LNCaP clone FGC (cell line): ENCODE results near the gene AZU1.

Source experiments
- DNase-seq: peaks from one replicate; pipeline ENCODE4 v3.0.0-alpha.2; 2011; ENCODE audit warnings: low read depth
- H3K4me3 ChIP-seq: 2 replicates; pipeline ENCODE4 v1.5.1; 2011; ENCODE audit warnings: mild to moderate bottlenecking, low read depth, low read length, control low read depth
- TF ChIP-seq, protein P1 (sequence below): IDR thresholded peaks from 2 replicates; pipeline ENCODE4 v1.5.1; 2012; ENCODE audit warnings: mild to moderate bottlenecking; ENCODE audit not compliant: control insufficient read depth, insufficient read depth; ENCODE audit errors: extremely low read depth

AZU1 gene

DNA sequence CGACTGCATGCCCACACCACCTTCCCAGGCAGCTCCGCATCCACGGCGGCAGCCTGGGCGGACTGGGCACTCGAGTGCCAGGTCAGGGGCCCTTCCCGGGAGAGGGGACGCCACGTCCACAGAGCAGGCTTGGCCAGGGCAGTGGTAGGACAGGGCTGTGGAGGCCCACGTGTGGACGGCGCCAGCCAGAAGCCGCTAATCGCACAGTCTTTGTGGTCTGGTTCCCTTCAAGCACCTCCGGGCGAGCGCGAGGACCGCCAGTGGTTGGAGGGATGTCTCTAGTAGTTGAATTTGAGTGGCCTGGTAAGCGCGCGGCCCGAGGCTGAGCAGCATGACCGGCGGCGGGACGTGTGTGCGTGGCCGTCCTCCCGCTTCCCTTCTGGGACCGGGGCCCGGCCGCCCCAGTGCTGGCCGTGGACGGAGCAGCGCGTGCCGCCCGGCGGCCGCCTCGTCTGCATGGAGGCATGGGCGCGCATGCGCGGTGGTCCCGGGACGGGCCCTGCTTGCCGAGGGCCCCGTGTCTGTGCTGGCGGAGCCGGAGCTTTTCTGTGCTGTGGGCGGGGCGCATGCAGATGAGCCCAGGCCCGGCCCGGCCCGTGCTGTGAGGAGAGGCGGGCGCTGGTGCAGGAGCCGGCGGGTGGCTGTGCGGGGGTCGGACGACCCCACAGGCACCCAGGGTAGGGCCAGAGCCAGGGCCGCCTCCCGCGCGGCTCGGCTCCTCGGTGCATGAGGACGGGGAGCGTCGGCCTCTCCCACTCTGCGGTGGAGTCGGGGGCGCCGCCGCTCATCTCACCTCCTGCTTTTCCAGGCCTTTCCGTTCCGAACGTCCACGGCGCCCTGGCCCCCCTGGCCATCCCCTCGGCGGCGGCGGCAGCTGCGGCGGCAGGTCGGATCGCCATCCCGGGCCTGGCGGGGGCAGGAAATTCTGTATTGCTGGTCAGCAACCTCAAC, 21.8 kb upstream of the AZU1 start:
- TF ChIP-seq, protein P1, sequence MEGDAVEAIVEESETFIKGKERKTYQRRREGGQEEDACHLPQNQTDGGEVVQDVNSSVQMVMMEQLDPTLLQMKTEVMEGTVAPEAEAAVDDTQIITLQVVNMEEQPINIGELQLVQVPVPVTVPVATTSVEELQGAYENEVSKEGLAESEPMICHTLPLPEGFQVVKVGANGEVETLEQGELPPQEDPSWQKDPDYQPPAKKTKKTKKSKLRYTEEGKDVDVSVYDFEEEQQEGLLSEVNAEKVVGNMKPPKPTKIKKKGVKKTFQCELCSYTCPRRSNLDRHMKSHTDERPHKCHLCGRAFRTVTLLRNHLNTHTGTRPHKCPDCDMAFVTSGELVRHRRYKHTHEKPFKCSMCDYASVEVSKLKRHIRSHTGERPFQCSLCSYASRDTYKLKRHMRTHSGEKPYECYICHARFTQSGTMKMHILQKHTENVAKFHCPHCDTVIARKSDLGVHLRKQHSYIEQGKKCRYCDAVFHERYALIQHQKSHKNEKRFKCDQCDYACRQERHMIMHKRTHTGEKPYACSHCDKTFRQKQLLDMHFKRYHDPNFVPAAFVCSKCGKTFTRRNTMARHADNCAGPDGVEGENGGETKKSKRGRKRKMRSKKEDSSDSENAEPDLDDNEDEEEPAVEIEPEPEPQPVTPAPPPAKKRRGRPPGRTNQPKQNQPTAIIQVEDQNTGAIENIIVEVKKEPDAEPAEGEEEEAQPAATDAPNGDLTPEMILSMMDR = no peak
- no peak for DNase-seq
- no peak overlapping the region for H3K4me3 ChIP-seq

DNA sequence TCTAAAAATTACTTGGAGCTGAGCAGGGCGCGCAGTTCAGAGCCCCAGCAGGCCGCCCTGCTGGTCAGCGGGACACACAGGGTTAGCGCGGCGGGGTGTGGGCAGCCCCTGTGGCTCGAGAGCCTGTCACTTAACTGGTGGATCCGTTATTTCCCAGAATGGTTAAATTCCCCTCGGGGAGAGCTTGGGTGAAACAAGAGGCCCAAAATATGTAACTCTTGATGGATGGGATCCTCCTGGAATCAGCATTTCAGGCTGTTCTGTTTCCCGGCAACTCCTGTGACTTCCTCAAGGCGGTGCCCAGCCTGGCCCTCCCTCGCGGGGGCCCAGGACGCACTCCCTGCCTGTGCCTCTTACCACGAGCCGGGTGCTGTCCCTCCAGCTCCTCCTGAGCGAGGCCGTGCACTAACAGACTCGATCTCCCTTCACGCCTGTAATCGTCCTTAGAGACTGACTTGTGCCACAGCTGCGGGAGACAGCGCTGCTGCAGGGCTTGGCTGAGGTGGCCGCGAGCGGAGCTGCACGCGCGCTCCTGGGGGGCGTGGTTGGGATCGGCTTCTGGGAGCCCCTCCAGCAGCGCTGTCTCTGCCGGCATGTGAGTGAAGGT, 20.7 kb upstream of the AZU1 start:
- DNase-seq = no peak
- TF ChIP-seq, protein P1 = no peak
- no peak overlapping the region for H3K4me3 ChIP-seq

DNA sequence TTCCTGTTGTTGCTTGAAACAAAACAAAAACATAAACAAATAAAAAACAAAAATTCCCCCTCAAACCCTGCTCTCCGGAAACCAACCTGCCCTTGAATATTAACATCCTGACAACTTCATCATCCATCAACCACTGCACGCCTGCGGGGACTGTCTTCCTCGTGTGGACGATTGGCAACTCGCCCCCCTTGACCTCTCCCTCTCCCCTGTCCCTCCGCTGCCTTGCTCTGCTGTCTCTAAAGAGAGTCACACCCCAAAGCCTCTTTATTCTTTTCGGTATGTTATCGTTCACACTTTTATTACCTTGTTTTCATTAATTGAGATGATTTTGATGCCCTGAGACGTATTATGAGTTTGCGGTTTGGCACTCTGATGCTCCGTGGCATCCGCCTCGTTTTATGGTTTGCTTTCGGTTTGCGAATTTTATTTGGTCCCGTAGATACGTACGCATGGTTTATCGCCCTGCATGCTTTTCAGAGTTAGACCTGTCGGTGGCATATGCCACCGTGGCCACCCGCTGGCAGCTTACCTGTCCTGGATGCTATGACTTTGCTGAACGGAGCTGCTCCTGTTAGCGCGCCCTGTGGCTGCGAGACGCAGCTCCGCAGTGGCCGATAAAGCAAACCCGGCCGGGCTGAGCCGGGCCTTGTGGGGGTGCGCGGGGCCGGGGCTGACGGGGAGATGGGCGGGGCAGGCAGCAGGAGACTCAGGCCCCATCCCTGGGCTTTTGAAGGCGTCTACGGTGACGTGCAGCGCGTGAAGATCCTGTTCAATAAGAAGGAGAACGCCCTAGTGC, 19.8 kb upstream of the AZU1 start:
- TF ChIP-seq, protein P1 = no peak

DNA sequence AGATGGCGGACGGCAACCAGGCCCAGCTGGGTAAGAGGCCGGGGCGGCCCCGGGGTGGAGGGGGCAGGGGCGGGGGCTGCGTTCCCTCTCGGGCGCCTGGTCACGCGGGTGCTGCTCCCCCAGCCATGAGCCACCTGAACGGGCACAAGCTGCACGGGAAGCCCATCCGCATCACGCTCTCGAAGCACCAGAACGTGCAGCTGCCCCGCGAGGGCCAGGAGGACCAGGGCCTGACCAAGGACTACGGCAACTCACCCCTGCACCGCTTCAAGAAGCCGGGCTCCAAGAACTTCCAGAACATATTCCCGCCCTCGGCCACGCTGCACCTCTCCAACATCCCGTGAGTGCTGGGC, 19.2 kb upstream of the AZU1 start:
- DNase-seq = no peak
- H3K4me3 ChIP-seq = no peak overlapping the region
- TF ChIP-seq, protein P1 = no peak

More for the DNA sequence above, 19.8 kb upstream of the AZU1 start:
- DNase-seq = no peak
- H3K4me3 ChIP-seq = no peak overlapping the region

DNA sequence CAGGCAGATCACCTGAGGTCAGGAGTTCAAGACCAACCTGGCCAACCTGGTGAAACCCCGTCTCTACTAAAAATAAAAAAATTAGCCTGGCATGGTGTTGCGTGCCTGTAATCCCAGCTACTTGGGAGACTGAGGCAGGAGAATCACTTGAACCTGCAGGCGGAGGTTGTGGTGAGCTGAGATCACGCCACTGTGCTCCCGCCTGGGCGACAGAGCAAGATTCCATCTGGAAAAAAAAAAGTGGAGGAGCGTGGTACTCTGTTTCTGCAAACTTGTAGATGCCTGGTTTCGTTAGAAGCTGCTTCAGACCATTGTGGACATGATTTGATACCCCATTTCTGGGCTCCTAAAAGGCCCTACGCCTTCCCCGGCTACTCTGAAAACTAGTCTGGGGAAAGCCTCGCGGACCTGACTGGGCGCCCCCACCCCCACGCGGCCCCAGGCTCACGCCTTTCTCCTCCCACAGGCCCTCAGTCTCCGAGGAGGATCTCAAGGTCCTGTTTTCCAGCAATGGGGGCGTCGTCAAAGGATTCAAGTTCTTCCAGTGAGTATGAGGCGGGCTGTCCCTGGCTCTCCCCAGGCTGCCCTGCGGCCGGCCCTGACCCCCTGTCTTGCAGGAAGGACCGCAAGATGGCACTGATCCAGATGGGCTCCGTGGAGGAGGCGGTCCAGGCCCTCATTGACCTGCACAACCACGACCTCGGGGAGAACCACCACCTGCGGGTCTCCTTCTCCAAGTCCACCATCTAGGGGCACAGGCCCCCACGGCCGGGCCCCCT, 17.4 kb upstream of the AZU1 start:
- no peak overlapping the region for H3K4me3 ChIP-seq
- TF ChIP-seq, protein P1 = no peak
- no peak for DNase-seq

DNA sequence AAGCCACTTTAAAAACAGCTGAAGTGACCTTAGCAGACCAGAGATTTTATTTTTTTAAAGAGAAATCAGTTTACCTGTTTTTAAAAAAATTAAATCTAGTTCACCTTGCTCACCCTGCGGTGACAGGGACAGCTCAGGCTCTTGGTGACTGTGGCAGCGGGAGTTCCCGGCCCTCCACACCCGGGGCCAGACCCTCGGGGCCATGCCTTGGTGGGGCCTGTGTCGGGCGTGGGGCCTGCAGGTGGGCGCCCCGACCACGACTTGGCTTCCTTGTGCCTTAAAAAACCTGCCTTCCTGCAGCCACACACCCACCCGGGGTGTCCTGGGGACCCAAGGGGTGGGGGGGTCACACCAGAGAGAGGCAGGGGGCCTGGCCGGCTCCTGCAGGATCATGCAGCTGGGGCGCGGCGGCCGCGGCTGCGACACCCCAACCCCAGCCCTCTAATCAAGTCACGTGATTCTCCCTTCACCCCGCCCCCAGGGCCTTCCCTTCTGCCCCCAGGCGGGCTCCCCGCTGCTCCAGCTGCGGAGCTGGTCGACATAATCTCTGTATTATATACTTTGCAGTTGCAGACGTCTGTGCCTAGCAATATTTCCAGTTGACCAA, 16.7 kb upstream of the AZU1 start:
- H3K4me3 ChIP-seq = no peak overlapping the region
- DNase-seq = no peak
- TF ChIP-seq, protein P1 = no peak
